Smooth muscle cell (in vitro differentiated cells): ENCODE measurements around the gene JADE2. TPM values are rescaled to one million over a fixed set of nuclear protein-coding genes. Genes with fewer than 3 reads are reported as not detected.
A peak's percentile ranks its signal among the peaks of the same experiment; 100 is the strongest.

Experiments used
- DNase-seq: peaks from one replicate; lab custom pipeline; 2025; ENCODE audit not compliant: unreplicated experiment; lab: John Stamatoyannopoulos, UW
- H2AFZ ChIP-seq: fragments of 200-600 bp; sonication (generic); 2 replicates; pipeline ENCODE4 v1.6.0; 2016; ENCODE audit warnings: antibody characterized with exemption, low read depth, mild to moderate bottlenecking
- H3F3A ChIP-seq: fragments of 200-600 bp; sonication (generic); 2 replicates; pipeline ENCODE4 v1.6.0; 2017; ENCODE audit warnings: antibody characterized with exemption, low read depth
- H3K27ac ChIP-seq: fragments of 200-600 bp; sonication (generic); 2 replicates; pipeline ENCODE4 v1.5.1; 2016; ENCODE audit warnings: low read depth, mild to moderate bottlenecking
- H3K27me3 ChIP-seq: fragments of 200-600 bp; sonication (generic); 2 replicates; pipeline ENCODE4 v1.6.1; 2016; ENCODE audit warnings: low read depth, mild to moderate bottlenecking
- H3K36me3 ChIP-seq: fragments of 200-600 bp; sonication (generic); 2 replicates; pipeline ENCODE4 v1.5.1; 2016; ENCODE audit warnings: low read depth
- H3K4me1 ChIP-seq: fragments of 200-600 bp; sonication (generic); 2 replicates; pipeline ENCODE4 v1.5.1; 2016; ENCODE audit warnings: low read depth
- H3K4me2 ChIP-seq: fragments of 200-600 bp; sonication (generic); 2 replicates; pipeline ENCODE4 v1.6.0; 2016; ENCODE audit warnings: mild to moderate bottlenecking
- H3K4me3 ChIP-seq: fragments of 200-600 bp; sonication (generic); 2 replicates; pipeline ENCODE4 v1.5.1; 2016; ENCODE audit warnings: mild to moderate bottlenecking
- H3K79me2 ChIP-seq: fragments of 200-600 bp; sonication (generic); 2 replicates; pipeline ENCODE4 v1.6.0; 2016; ENCODE audit warnings: low read depth, mild to moderate bottlenecking
- H3K9ac ChIP-seq: fragments of 200-600 bp; sonication (generic); 2 replicates; pipeline ENCODE4 v1.6.0; 2016; ENCODE audit warnings: low read depth
- H3K9me3 ChIP-seq: fragments of 200-600 bp; sonication (generic); replicated peaks from 2 replicates; pipeline ENCODE4 v1.5.1; 2016; ENCODE audit warnings: low read depth
- H4K20me1 ChIP-seq: fragments of 200-600 bp; sonication (generic); 2 replicates; pipeline ENCODE4 v1.6.0; 2016; ENCODE audit warnings: low read depth
- WGBS: methylation state at CpG from one replicate; pipeline ENCODE4 v1.1.7; 2016; ENCODE audit warnings: low lambda C conversion rate; 5-methylcytosine and 5-hydroxymethylcytosine counted together
- polyA plus RNA-seq: library from polyadenylated mRNA; unstranded; fragments of >200 nt; fragmentation: Nextera tagmentation; extraction: Ambion mirVana; gene quantifications from 2 replicates; pipeline ENCODE4 v1.2.1, GENCODE V29; 2016
- total RNA-seq: library from RNA; depleted of rRNA; stranded (reverse); fragments of >200 nt; gene quantifications from 2 replicates; pipeline ENCODE4 v1.2.3, GENCODE V29; 2014
- TF ChIP-seq, protein P1 (sequence below): fragments of 200-600 bp; sonication (generic); IDR thresholded peaks from 2 replicates; pipeline ENCODE4 v1.5.1; 2017; ENCODE audit warnings: borderline replicate concordance, mild to moderate bottlenecking, antibody characterized with exemption; ENCODE audit not compliant: insufficient read depth, poor library complexity, severe bottlenecking

The JADE2 gene
- total and polyA plus RNA-seq, 2 experiments from 2014 or later, result 4.3 to 18.0 TPM

DNA sequence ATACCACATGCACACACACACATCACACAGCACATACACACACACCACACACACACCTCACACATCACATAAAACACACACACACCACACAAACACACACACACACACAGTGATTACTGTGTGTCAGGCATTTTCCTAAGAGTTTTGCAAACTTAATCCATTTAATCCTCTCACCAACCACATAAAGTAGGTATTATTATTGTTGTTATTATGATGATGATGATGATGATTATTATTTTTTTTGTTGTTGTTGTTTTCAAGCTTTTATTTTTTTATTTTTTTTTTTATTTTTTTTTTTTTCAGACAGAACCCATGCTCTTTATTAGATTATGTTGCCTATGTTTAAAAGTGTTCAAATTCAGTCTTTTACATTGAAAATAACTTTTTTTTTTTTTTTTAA, 31.5 kb downstream of the JADE2 start:
- Histone ChIP-seq H3K9me3 (no peaks in the 10 kb centered on the region), H3K9ac (no peak overlapping the region), H2AFZ (no peak overlapping the region), H3K36me3 (no peaks in the 10 kb centered on the region), H3K27ac (no peak overlapping the region), H3K4me2 (no peak overlapping the region), H3K4me1 (no peaks in the 10 kb centered on the region), H3K4me3 (no peak overlapping the region), H4K20me1 (no peaks in the 10 kb centered on the region), H3K79me2 (no peaks in the 10 kb centered on the region), H3F3A (peaks cover 14% of the 10 kb centered on the region), H3K27me3 (no peaks in the 10 kb centered on the region)
- no peak for DNase-seq
- TF ChIP-seq, protein P1, sequence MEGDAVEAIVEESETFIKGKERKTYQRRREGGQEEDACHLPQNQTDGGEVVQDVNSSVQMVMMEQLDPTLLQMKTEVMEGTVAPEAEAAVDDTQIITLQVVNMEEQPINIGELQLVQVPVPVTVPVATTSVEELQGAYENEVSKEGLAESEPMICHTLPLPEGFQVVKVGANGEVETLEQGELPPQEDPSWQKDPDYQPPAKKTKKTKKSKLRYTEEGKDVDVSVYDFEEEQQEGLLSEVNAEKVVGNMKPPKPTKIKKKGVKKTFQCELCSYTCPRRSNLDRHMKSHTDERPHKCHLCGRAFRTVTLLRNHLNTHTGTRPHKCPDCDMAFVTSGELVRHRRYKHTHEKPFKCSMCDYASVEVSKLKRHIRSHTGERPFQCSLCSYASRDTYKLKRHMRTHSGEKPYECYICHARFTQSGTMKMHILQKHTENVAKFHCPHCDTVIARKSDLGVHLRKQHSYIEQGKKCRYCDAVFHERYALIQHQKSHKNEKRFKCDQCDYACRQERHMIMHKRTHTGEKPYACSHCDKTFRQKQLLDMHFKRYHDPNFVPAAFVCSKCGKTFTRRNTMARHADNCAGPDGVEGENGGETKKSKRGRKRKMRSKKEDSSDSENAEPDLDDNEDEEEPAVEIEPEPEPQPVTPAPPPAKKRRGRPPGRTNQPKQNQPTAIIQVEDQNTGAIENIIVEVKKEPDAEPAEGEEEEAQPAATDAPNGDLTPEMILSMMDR, result no peak

DNA sequence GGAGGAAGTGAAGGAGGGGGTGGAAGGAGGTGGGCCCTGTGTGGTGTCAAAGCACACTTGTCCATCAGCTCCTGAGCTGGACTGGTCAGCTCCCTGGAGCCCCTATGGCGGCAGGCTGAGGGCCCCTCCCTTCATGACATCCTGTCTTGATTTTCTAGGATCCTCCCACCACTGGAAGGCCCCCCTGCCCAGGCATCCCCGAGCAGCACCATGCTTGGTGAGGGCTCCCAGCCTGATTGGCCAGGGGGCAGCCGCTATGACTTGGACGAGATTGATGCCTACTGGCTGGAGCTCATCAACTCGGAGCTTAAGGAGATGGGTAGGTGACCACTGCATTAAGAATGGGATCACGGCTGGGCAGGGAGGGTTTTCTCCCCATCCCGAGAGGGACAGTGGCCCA, 34.2 kb downstream of the JADE2 start:
- no peaks in the 10 kb centered on the region for H4K20me1 ChIP-seq
- H3K79me2 ChIP-seq, result no peaks in the 10 kb centered on the region
- TF ChIP-seq, protein P1, result no peak
- no peak overlapping the region for H3K4me2 ChIP-seq
- no peak for DNase-seq
- H3K4me1 ChIP-seq, result no peaks in the 10 kb centered on the region
- no peaks in the 10 kb centered on the region for H3K36me3 ChIP-seq
- no peak overlapping the region for H3K9ac ChIP-seq
- H3K9me3 ChIP-seq, result no peaks in the 10 kb centered on the region
- no peaks in the 10 kb centered on the region for H3K27me3 ChIP-seq
- no peak overlapping the region for H2AFZ ChIP-seq
- H3K4me3 ChIP-seq, result no peak overlapping the region
- no peak overlapping the region for H3K27ac ChIP-seq
- H3F3A ChIP-seq, result peaks cover 14% of the 10 kb centered on the region
- 95% methylated on average over 7 of the region's 7 CpGs for WGBS

DNA sequence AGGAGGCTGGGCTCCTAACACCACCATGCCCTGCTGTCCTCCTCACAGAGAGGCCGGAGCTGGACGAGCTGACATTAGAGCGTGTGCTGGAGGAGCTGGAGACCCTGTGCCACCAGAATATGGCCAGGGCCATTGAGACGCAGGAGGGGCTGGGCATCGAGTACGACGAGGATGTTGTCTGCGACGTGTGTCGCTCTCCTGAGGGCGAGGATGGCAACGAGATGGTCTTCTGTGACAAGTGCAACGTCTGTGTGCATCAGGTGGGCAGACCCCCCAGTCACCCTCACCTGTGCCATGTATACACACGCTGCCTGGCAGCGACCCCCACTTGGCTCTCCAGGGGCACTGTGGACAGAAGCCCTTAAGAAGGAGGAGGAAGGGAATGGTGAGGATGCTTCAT, 35.2 kb downstream of the JADE2 start:
- TF ChIP-seq, protein P1, result no peak
- 98% methylated on average over 15 of the region's 15 CpGs for WGBS
- Histone ChIP-seq H3K9me3 (no peaks in the 10 kb centered on the region), H3K9ac (no peak overlapping the region), H2AFZ (no peak overlapping the region), H3K27ac (no peak overlapping the region), H3K4me1 (no peaks in the 10 kb centered on the region), H3K4me3 (no peak overlapping the region), H3K36me3 (no peaks in the 10 kb centered on the region), H3K79me2 (no peaks in the 10 kb centered on the region), H4K20me1 (no peaks in the 10 kb centered on the region), H3K4me2 (no peak overlapping the region), H3F3A (peaks cover 5% of the 10 kb centered on the region), H3K27me3 (no peaks in the 10 kb centered on the region)
- no peak for DNase-seq

DNA sequence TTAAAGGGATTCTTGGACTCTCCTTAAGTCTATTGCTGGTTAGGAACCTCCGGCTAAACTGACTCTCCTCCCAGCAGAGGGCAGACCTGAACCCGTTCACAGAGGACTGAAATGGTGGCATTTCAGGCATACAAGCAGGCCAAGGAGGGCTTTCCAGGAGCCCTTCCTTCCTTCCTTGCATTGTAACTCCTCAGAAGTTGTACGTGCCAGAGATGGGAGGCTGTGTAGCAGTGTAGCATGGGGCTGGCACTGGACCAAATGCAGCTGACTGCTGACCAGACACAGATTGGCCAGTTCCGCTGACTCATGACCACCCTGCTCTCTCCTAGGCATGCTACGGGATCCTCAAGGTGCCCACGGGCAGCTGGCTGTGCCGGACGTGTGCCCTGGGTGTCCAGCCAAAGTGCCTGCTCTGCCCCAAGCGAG, 36.4 kb downstream of the JADE2 start:
- Histone ChIP-seq H3K9me3 (no peaks in the 10 kb centered on the region), H4K20me1 (no peaks in the 10 kb centered on the region), H3K27me3 (no peaks in the 10 kb centered on the region), H2AFZ (no peak overlapping the region), H3F3A (no peaks in the 10 kb centered on the region), H3K9ac (no peak overlapping the region), H3K4me3 (no peak overlapping the region), H3K4me2 (no peak overlapping the region), H3K27ac (no peak overlapping the region), H3K36me3 (no peaks in the 10 kb centered on the region), H3K79me2 (no peaks in the 10 kb centered on the region), H3K4me1 (no peaks in the 10 kb centered on the region)
- DNase-seq, result no peak
- whole genome bisulfite sequencing, result 83% methylated on average over 9 of the region's 9 CpGs
- TF ChIP-seq, protein P1, result peak; percentile 10
